Fibroblast of lung (primary cell): Measurements from ENCODE around the gene ATP2B2.

Experiments used
- EZH2 ChIP-seq: IDR thresholded peaks from 2 replicates; pipeline ENCODE4 v1.5.1; 2012; ENCODE audit warnings: low read length, control low read depth, mild to moderate bottlenecking; ENCODE audit errors: missing control alignments
- TF ChIP-seq, protein P1 (sequence below), 2 donors: IDR thresholded peaks in 1 of 2; conservative IDR thresholded peaks in 1 of 2; 1 replicate in 1 of 2; 2 replicates in 1 of 2; pipeline ENCODE4 v1.5.1; 2011 to 2012; ENCODE audit warnings: low read length in 2 of 2, control low read depth in 1 of 2, inconsistent platforms in 1 of 2, low read depth in 1 of 2, mild to moderate bottlenecking in 1 of 2

DNA sequence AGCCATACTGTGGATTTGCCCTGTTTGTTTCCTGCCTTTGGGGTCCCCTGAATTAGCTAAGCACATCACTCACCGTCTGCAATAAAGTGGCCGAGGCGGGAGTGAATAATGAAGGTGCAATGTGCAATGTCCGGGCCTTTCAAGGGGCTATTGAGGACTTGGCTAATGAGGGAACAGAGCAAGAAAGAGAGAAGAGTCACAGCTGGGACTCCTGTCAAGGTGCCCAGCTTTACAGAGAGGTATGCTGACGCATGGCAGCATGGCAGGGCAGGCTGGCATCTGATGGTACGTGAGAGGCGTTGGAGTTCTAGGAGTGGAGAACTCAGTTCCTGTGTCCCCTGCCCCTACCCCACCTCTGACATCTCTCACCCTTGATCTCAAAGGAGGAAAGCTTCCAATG, 13.8 kb upstream of the ATP2B2 start:
- TF ChIP-seq, protein P1, sequence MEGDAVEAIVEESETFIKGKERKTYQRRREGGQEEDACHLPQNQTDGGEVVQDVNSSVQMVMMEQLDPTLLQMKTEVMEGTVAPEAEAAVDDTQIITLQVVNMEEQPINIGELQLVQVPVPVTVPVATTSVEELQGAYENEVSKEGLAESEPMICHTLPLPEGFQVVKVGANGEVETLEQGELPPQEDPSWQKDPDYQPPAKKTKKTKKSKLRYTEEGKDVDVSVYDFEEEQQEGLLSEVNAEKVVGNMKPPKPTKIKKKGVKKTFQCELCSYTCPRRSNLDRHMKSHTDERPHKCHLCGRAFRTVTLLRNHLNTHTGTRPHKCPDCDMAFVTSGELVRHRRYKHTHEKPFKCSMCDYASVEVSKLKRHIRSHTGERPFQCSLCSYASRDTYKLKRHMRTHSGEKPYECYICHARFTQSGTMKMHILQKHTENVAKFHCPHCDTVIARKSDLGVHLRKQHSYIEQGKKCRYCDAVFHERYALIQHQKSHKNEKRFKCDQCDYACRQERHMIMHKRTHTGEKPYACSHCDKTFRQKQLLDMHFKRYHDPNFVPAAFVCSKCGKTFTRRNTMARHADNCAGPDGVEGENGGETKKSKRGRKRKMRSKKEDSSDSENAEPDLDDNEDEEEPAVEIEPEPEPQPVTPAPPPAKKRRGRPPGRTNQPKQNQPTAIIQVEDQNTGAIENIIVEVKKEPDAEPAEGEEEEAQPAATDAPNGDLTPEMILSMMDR (conservative IDR thresholded peaks at IDR 0.05 in 1 of 2, IDR thresholded peaks at IDR 0.05 in 1 of 2; ENCODE audit: low read depth in 1 of 2, low read length in 2 of 2), result no peak
- TF ChIP-seq EZH2, result no peak
